H1 (cell line): Measurements from ENCODE around the gene CRYGN. TPM values are rescaled to one million over a fixed set of nuclear protein-coding genes. Genes with fewer than 3 reads are reported as not detected.
A peak's percentile ranks its signal among the peaks of the same experiment; 100 is the strongest.

Source experiments
- CTCF ChIA-PET: fragments of 300-600 bp; sonication (Branson Sonifier 250); formaldehyde crosslinking; loops from one replicate; lab custom pipeline; 2021; ENCODE audit not compliant: partially characterized antibody; lab: Charles Lee
- POLR2A ChIA-PET: fragments of 300-600 bp; sonication (Branson Sonifier 250); formaldehyde crosslinking; loops from one replicate; lab custom pipeline; 2021; ENCODE audit warnings: inconsistent platforms; ENCODE audit not compliant: partially characterized antibody; lab: Charles Lee
- DNase-seq, 2 experiments: peaks; one replicate each; pipeline versions ENCODE4 v3.0.0 to v3.0.0-alpha.2; 2010 to 2022; ENCODE audit warnings: low spot score in 2 of 2, low read depth in 1 of 2, mixed read lengths in 1 of 2
- FAIRE-seq: peaks from 2 replicates; lab custom pipeline; 2011; peaks lifted over from hg19 to GRCh38; lab: Jason Lieb, UNC
- H2AFZ ChIP-seq: 2 replicates; pipeline ENCODE4 v1.8.1; 2012; ENCODE audit warnings: low read length, inconsistent platforms
- H2AK5ac ChIP-seq: 2 replicates; pipeline ENCODE4 v1.6.1; 2013; ENCODE audit warnings: low read depth, low read length
- H2BK120ac ChIP-seq: replicated peaks from 2 replicates; pipeline ENCODE3; 2013; ENCODE audit warnings: low read depth, low read length, inconsistent platforms
- H2BK12ac ChIP-seq: 2 replicates; pipeline ENCODE4 v1.6.1; 2013; ENCODE audit warnings: low read depth, low read length
- H2BK15ac ChIP-seq: 2 replicates; pipeline ENCODE4 v1.6.1; 2013; ENCODE audit warnings: low read length
- H2BK20ac ChIP-seq: 2 replicates; pipeline ENCODE4 v1.6.1; 2013; ENCODE audit warnings: low read length
- H2BK5ac ChIP-seq: 2 replicates; pipeline ENCODE4 v1.6.1; 2013; ENCODE audit warnings: low read depth, low read length
- H3K14ac ChIP-seq: 2 replicates; pipeline ENCODE4 v1.6.1; 2013; ENCODE audit warnings: inconsistent platforms; ENCODE audit not compliant: insufficient read length
- H3K18ac ChIP-seq: 2 replicates; pipeline ENCODE4 v1.6.1; 2013; ENCODE audit warnings: low read length; ENCODE audit errors: extremely low read depth
- H3K23ac ChIP-seq: 2 replicates; pipeline ENCODE4 v1.6.1; 2013; ENCODE audit warnings: inconsistent platforms; ENCODE audit not compliant: insufficient read length
- H3K23me2 ChIP-seq: 2 replicates; pipeline ENCODE4 v1.6.1; 2013; ENCODE audit warnings: low read depth, low read length
- H3K27ac ChIP-seq: 2 replicates; pipeline ENCODE4 v1.6.1; 2011; ENCODE audit warnings: low read depth, low read length, inconsistent platforms
- H3K27me3 ChIP-seq, 4 experiments: replicated peaks in 1 of 4; 1 replicate in 1 of 4; 2 replicates in 3 of 4; pipeline versions ENCODE4 v1.6.1 to v1.8.1; 2011 to 2013; ENCODE audit warnings: low read length in 3 of 4, mild to moderate bottlenecking in 3 of 4, inconsistent platforms in 2 of 4, mixed read lengths in 2 of 4, moderate library complexity in 1 of 4; ENCODE audit not compliant: control insufficient read depth in 3 of 4, insufficient read depth in 3 of 4; ENCODE audit errors: extremely low read depth in 1 of 4
- H3K36me3 ChIP-seq, 4 experiments: 2 replicates each; pipeline versions ENCODE4 v1.6.1 to v1.8.1; 2011 to 2013; ENCODE audit warnings: mild to moderate bottlenecking in 4 of 4, low read length in 3 of 4, moderate library complexity in 2 of 4, control low read depth in 1 of 4, inconsistent platforms in 1 of 4; ENCODE audit not compliant: insufficient read depth in 4 of 4, control insufficient read depth in 2 of 4
- H3K4ac ChIP-seq: replicated peaks from 2 replicates; pipeline ENCODE3; 2013; ENCODE audit warnings: low read length, low read depth, mixed read lengths, inconsistent platforms; ENCODE audit not compliant: insufficient read length
- H3K4me1 ChIP-seq, 4 experiments: replicated peaks in 1 of 4; 1 replicate in 1 of 4; 2 replicates in 3 of 4; pipeline versions ENCODE4 v1.6.1 to v1.8.1; 2011 to 2013; ENCODE audit warnings: low read length in 3 of 4, inconsistent platforms in 2 of 4, mixed read lengths in 1 of 4; ENCODE audit not compliant: insufficient read depth in 4 of 4, control insufficient read depth in 3 of 4
- H3K4me2 ChIP-seq, 2 experiments: 2 replicates each; pipeline versions ENCODE4 v1.6.1 to v1.8.1; 2011 to 2013; ENCODE audit warnings: low read depth in 2 of 2, low read length in 2 of 2, control low read depth in 1 of 2, inconsistent platforms in 1 of 2, mild to moderate bottlenecking in 1 of 2; ENCODE audit not compliant: insufficient read depth in 1 of 2
- H3K4me3 ChIP-seq, 4 experiments: fragments of 200-600, 300-600 bp in 1 of 4; sonication (generic), shearing (Covaris generic), sonication (Bioruptor Twin) in 1 of 4; 2 replicates each; pipeline versions ENCODE4 v1.5.1 to v1.8.1; 2011 to 2016; ENCODE audit warnings: low read length in 4 of 4, low read depth in 3 of 4, control low read depth in 2 of 4, inconsistent platforms in 2 of 4, mild to moderate bottlenecking in 2 of 4, mixed read lengths in 1 of 4, moderate library complexity in 1 of 4; ENCODE audit not compliant: insufficient read depth in 2 of 4; ENCODE audit errors: extremely low read depth in 1 of 4
- H3K56ac ChIP-seq: replicated peaks from 2 replicates; pipeline ENCODE3; 2013; ENCODE audit warnings: low read depth, mild to moderate bottlenecking, mixed read lengths, low read length, inconsistent platforms; ENCODE audit not compliant: insufficient read length
- H3K79me1 ChIP-seq: 2 replicates; pipeline ENCODE4 v1.6.1; 2013; ENCODE audit warnings: low read depth, low read length, control low read depth
- H3K79me2 ChIP-seq, 2 experiments: 2 replicates each; pipeline versions ENCODE4 v1.6.1 to v1.8.1; 2012 to 2013; ENCODE audit warnings: low read length in 2 of 2, mild to moderate bottlenecking in 2 of 2, inconsistent platforms in 1 of 2; ENCODE audit not compliant: insufficient read depth in 2 of 2, control insufficient read depth in 1 of 2
- H3K9ac ChIP-seq, 4 experiments: replicated peaks in 1 of 4; 1 replicate in 1 of 4; 2 replicates in 3 of 4; pipeline versions ENCODE4 v1.6.1 to v1.8.1; 2011 to 2013; ENCODE audit warnings: low read depth in 3 of 4, low read length in 3 of 4, control low read depth in 2 of 4, mild to moderate bottlenecking in 2 of 4, moderate library complexity in 2 of 4, inconsistent platforms in 1 of 4; ENCODE audit errors: extremely low read depth in 1 of 4
- H3K9me3 ChIP-seq, 2 experiments: 2 replicates each; pipeline versions ENCODE4 v1.6.1 to v1.8.1; 2012 to 2013; ENCODE audit warnings: mild to moderate bottlenecking in 2 of 2, moderate library complexity in 2 of 2, control low read depth in 1 of 2, inconsistent platforms in 1 of 2, low read depth in 1 of 2, low read length in 1 of 2, mixed read lengths in 1 of 2; ENCODE audit not compliant: insufficient read depth in 2 of 2
- H4K20me1 ChIP-seq, 2 experiments: replicated peaks in 1 of 2; 2 replicates each; pipeline versions ENCODE3 to v1.8.1; 2011 to 2013; ENCODE audit warnings: inconsistent platforms in 2 of 2, low read length in 2 of 2, mild to moderate bottlenecking in 1 of 2; ENCODE audit not compliant: insufficient read depth in 2 of 2, control insufficient read depth in 1 of 2
- H4K5ac ChIP-seq: 2 replicates; pipeline ENCODE4 v1.6.1; 2013; ENCODE audit warnings: low read length, low read depth, mixed read lengths, inconsistent platforms; ENCODE audit not compliant: insufficient read length
- H4K8ac ChIP-seq: 2 replicates; pipeline ENCODE4 v1.8.0; 2013; ENCODE audit warnings: mild to moderate bottlenecking, moderate library complexity, low read length, inconsistent platforms; ENCODE audit not compliant: insufficient read depth; ENCODE audit errors: extremely low read depth
- H4K91ac ChIP-seq: replicated peaks from 2 replicates; pipeline ENCODE3; 2013; ENCODE audit warnings: low read length, mixed read lengths, inconsistent platforms; ENCODE audit not compliant: insufficient read length
- BCL11A ChIP-seq, 2 experiments: IDR thresholded peaks; one replicate each; pipeline ENCODE4 v1.6.1; 2011; ENCODE audit warnings: low read depth in 2 of 2, low read length in 2 of 2, mild to moderate bottlenecking in 2 of 2
- CBX5 ChIP-seq: fragments of 300-800, 300-1000 bp; sonication (generic); IDR thresholded peaks from 2 replicates; pipeline ENCODE4 v1.7.1; 2016; ENCODE audit warnings: antibody characterized with exemption, low read length, low read depth
- CEBPB ChIP-seq: IDR thresholded peaks from 2 replicates; pipeline ENCODE4 v1.6.1; 2012; ENCODE audit warnings: low read depth, low read length
- EZH2 ChIP-seq: fragments of 200-600 bp; sonication (generic); IDR thresholded peaks from 2 replicates; pipeline ENCODE4 v1.7.1; 2012; ENCODE audit warnings: low read depth, mild to moderate bottlenecking, moderate library complexity, low read length, inconsistent platforms; ENCODE audit not compliant: severe bottlenecking
- HDAC6 ChIP-seq: IDR thresholded peaks from one replicate; pipeline ENCODE4 v1.7.1; 2012; ENCODE audit warnings: low read depth, mild to moderate bottlenecking, inconsistent platforms, low read length, moderate library complexity
- KDM1A ChIP-seq: fragments of 200-600, 300-600 bp; sonication (generic); IDR thresholded peaks from 2 replicates; pipeline ENCODE4 v1.7.1; 2016; ENCODE audit warnings: mild to moderate bottlenecking, low read length, borderline replicate concordance
- KDM5A ChIP-seq: fragments of 200-600 bp; IDR thresholded peaks from 2 replicates; pipeline ENCODE4 v1.7.1; 2012; ENCODE audit warnings: mild to moderate bottlenecking, low read length, inconsistent platforms, mixed read lengths
- SUZ12 ChIP-seq: fragments of 200-600 bp; sonication (generic); IDR thresholded peaks from 2 replicates; pipeline ENCODE4 v1.6.1; 2012; ENCODE audit warnings: mild to moderate bottlenecking, inconsistent platforms, low read length, moderate library complexity, mixed read lengths
- YY1 ChIP-seq: IDR thresholded peaks from 2 replicates; pipeline ENCODE4 v1.6.1; 2011; ENCODE audit warnings: low read depth, mild to moderate bottlenecking, low read length
- WGBS, 2 experiments: shearing (Covaris generic) in 1 of 2; methylation state at CpG; one replicate each; pipeline versions ENCODE4 v1.1.6 to v1.1.7; 2013 to 2015; ENCODE audit warnings: low lambda C conversion rate in 2 of 2, mixed read lengths in 2 of 2, inconsistent platforms in 1 of 2, low coverage in 1 of 2, missing lambda C conversion rate in 1 of 2; ENCODE audit not compliant: insufficient replicate concordance in 2 of 2, insufficient coverage in 1 of 2, insufficient read length in 1 of 2; ENCODE audit errors: extremely low coverage in 1 of 2, missing lambda C conversion rate in 1 of 2; 5-methylcytosine and 5-hydroxymethylcytosine counted together
- polyA plus RNA-seq, 7 experiments: library from polyadenylated mRNA; depleted of rRNA in 3 of 7; stranded (reverse) in 5 of 7; unstranded in 2 of 7; fragments of >200 nt in 5 of 7; fragments of 200-250 nt in 2 of 7; gene quantifications; 1 replicate in 5 of 7; 2 replicates in 1 of 7; 4 replicates in 1 of 7; pipeline versions ENCODE4 v1.2.1 to v1.2.3, GENCODE V29; 2011 to 2013; ENCODE audit warnings: missing spikeins in 2 of 7, mixed read lengths in 2 of 7
- total RNA-seq: library from RNA; stranded (reverse); fragmentation: NEBNext Ultra II Directional; extraction: Animal tissue kit (Norgen Biotek cat#: 25700); gene quantifications from 2 replicates; pipeline ENCODE4 v1.2.1, GENCODE V29; 2021
- TF ChIP-seq, protein P1 (sequence below), 3 experiments: IDR thresholded peaks; 1 replicate in 2 of 3; 2 replicates in 1 of 3; pipeline versions ENCODE4 v1.5.1 to v1.6.1; 2011; ENCODE audit warnings: low read length in 3 of 3, mild to moderate bottlenecking in 3 of 3, inconsistent platforms in 2 of 3, low read depth in 1 of 3, moderate library complexity in 1 of 3; ENCODE audit not compliant: insufficient read depth in 1 of 3; ENCODE audit errors: control extremely low read depth in 1 of 3
- TF ChIP-seq, protein P2 (sequence below): IDR thresholded peaks from 2 replicates; pipeline ENCODE4 v1.6.1; 2011; ENCODE audit warnings: low read length, improper control_type of control experiment

The CRYGN gene
- total and polyA plus RNA-seq, 2 of the 8 experiments (the other 6 are each of a cell fraction or from before 2014, with no cell fraction given) = 0.98 to 1.6 TPM

DNA sequence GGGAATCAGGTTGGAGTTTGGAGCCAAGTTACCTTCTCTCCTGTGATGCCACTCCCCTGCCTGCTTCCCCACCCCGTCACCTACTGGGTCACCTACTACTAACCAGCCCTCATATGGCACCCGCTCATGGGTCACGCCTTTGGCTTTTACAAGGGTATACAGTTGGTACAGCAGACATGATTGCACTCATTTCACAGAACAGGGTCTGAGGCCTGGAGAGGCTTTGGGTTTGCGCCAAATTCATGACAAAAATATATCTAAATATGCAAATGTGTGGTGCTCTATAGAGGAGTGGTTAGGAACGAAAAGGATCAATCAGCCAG is 10.7 kb downstream of the CRYGN start:
- CTCF ChIA-PET = interaction anchor here (1.4 to 2.2 kb wide), 4 partner anchors 8 to 20 kb away, joined by 4 to 6 read pairs (median 4); no protein-coding TSS in a partner anchor
- H2BK12ac ChIP-seq = peak overlapping the region; percentile 35; the same call in 1 of the 2 replicates
- no peak for FAIRE-seq
- H3K23ac ChIP-seq = no peak overlapping the region
- no peaks in the 10 kb centered on the region for H3K36me3 ChIP-seq
- H3K27me3 ChIP-seq = no peaks in the 10 kb centered on the region
- H2BK20ac ChIP-seq = no peak overlapping the region
- no peak overlapping the region for H3K14ac ChIP-seq
- H3K27ac ChIP-seq = no peak overlapping the region
- peak overlapping the region; percentile 33 for H3K56ac ChIP-seq
- no peak overlapping the region for H3K4ac ChIP-seq
- no peaks in the 10 kb centered on the region for H3K23me2 ChIP-seq
- no peak overlapping the region for H3K4me2 ChIP-seq
- H2BK15ac ChIP-seq = peak overlapping the region; percentile 54; the same call in 1 of the 2 replicates
- no peak overlapping the region for H4K8ac ChIP-seq
- no peaks in the 10 kb centered on the region for H3K9me3 ChIP-seq
- no peak overlapping the region; the same call in 1 of the 2 replicates for H3K18ac ChIP-seq
- H4K5ac ChIP-seq = no peak overlapping the region
- H4K20me1 ChIP-seq = no peaks in the 10 kb centered on the region
- peaks cover 5 to 20% (median 11%) of the 10 kb centered on the region in 4 experiments for H3K4me1 ChIP-seq
- H2AFZ ChIP-seq = no peak overlapping the region
- 88% methylated on average over 5 of the region's 5 CpGs; no CpG with 5 or more reads in 1 of the 2 experiments for WGBS, 2 experiments
- H2BK120ac ChIP-seq = no peak overlapping the region
- POLR2A ChIA-PET = no interaction called here
- no peak for DNase-seq
- H2AK5ac ChIP-seq = no peak overlapping the region; the same call in 1 of the 2 replicates
- H3K79me2 ChIP-seq = no peaks in the 10 kb centered on the region
- H3K79me1 ChIP-seq = no peaks in the 10 kb centered on the region; the same call in 1 of the 2 replicates
- H3K4me3 ChIP-seq = no peak overlapping the region
- no peak overlapping the region for H2BK5ac ChIP-seq
- H3K9ac ChIP-seq = no peak overlapping the region
- peak overlapping the region; percentile 13 for H4K91ac ChIP-seq
- TF ChIP-seq SUZ12 (no peak), KDM1A (no peak), EZH2 (no peak), HDAC6 (no peak), YY1 (no peak), CEBPB (no peak), BCL11A (IDR thresholded peaks at IDR 0.05; ENCODE audit: low read depth in 2 of 2, low read length in 2 of 2) (no peak), KDM5A (no peak), CBX5 (no peak)
- TF ChIP-seq, protein P1, sequence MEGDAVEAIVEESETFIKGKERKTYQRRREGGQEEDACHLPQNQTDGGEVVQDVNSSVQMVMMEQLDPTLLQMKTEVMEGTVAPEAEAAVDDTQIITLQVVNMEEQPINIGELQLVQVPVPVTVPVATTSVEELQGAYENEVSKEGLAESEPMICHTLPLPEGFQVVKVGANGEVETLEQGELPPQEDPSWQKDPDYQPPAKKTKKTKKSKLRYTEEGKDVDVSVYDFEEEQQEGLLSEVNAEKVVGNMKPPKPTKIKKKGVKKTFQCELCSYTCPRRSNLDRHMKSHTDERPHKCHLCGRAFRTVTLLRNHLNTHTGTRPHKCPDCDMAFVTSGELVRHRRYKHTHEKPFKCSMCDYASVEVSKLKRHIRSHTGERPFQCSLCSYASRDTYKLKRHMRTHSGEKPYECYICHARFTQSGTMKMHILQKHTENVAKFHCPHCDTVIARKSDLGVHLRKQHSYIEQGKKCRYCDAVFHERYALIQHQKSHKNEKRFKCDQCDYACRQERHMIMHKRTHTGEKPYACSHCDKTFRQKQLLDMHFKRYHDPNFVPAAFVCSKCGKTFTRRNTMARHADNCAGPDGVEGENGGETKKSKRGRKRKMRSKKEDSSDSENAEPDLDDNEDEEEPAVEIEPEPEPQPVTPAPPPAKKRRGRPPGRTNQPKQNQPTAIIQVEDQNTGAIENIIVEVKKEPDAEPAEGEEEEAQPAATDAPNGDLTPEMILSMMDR (IDR thresholded peaks at IDR 0.05; ENCODE audit: control extremely low read depth in 1 of 3, insufficient read depth in 1 of 3, low read depth in 1 of 3, low read length in 3 of 3) = no peak
- TF ChIP-seq, protein P2, sequence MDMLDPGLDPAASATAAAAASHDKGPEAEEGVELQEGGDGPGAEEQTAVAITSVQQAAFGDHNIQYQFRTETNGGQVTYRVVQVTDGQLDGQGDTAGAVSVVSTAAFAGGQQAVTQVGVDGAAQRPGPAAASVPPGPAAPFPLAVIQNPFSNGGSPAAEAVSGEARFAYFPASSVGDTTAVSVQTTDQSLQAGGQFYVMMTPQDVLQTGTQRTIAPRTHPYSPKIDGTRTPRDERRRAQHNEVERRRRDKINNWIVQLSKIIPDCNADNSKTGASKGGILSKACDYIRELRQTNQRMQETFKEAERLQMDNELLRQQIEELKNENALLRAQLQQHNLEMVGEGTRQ = no peak
